A673 (cell line): ENCODE data around the gene AQR. TPM values are rescaled to one million over a fixed set of nuclear protein-coding genes. Genes with fewer than 3 reads are reported as not detected.

Experiments used
- BruUV-seq: library from RNA; stranded (reverse); fragments of 400-500 nt; replicated peaks from 2 replicates; lab custom pipeline; 2021; lab: Mats Ljungman, UMichigan
- CTCF ChIA-PET: fragments of 300-600 bp; sonication (Branson Sonifier 250); formaldehyde crosslinking; loops from one replicate; lab custom pipeline; 2022; ENCODE audit warnings: antibody characterized with exemption; lab: Charles Lee
- POLR2A ChIA-PET: fragments of 300-600 bp; sonication (Branson Sonifier 250); formaldehyde crosslinking; loops from one replicate; lab custom pipeline; 2022; ENCODE audit warnings: antibody characterized with exemption; ENCODE audit not compliant: low non-redundant PET; lab: Charles Lee
- DNase-seq: peaks from one replicate; pipeline ENCODE4 v3.0.0-alpha.2; 2015; ENCODE audit warnings: low spot score
- H3K27ac ChIP-seq: fragments of 200-600 bp; sonication (generic); 2 replicates; pipeline ENCODE4 v1.5.1; 2016; ENCODE audit warnings: mixed run types, low read depth, mild to moderate bottlenecking, mixed read lengths, antibody characterized with exemption, low read length; ENCODE audit not compliant: poor library complexity, severe bottlenecking
- H3K27me3 ChIP-seq: fragments of 200-600 bp; sonication (generic); replicated peaks from 2 replicates; pipeline ENCODE4 v1.6.1; 2017; ENCODE audit warnings: mixed run types, low read depth, mild to moderate bottlenecking, mixed read lengths, antibody characterized with exemption, low read length; ENCODE audit not compliant: insufficient read depth, poor library complexity
- H3K36me3 ChIP-seq: fragments of 200-600 bp; sonication (generic); 2 replicates; pipeline ENCODE4 v1.6.1; 2016; ENCODE audit warnings: mixed run types, mild to moderate bottlenecking, mixed read lengths, antibody characterized with exemption, low read length; ENCODE audit not compliant: insufficient read depth, poor library complexity, severe bottlenecking
- H3K4me1 ChIP-seq: fragments of 200-600 bp; sonication (generic); 2 replicates; pipeline ENCODE4 v1.6.1; 2017; ENCODE audit warnings: mixed run types, mild to moderate bottlenecking, mixed read lengths, antibody characterized with exemption, low read length; ENCODE audit not compliant: insufficient read depth, poor library complexity, severe bottlenecking
- H3K4me3 ChIP-seq: fragments of 200-600 bp; sonication (generic); 2 replicates; pipeline ENCODE4 v1.5.1; 2016; ENCODE audit warnings: low read depth, mixed run types, mild to moderate bottlenecking, mixed read lengths, low read length; ENCODE audit not compliant: poor library complexity, severe bottlenecking
- H3K9me3 ChIP-seq: fragments of 200-600 bp; sonication (generic); 2 replicates; pipeline ENCODE4 v1.6.1; 2016; ENCODE audit warnings: mixed run types, low read depth, mild to moderate bottlenecking, mixed read lengths, antibody characterized with exemption, low read length; ENCODE audit not compliant: poor library complexity, severe bottlenecking
- CTCF ChIP-seq: fragments of 300-800, 200-600 bp; sonication (generic); conservative IDR thresholded peaks from 2 replicates; pipeline ENCODE4 v1.5.1; 2017; ENCODE audit warnings: low read depth, mild to moderate bottlenecking, antibody characterized with exemption, low read length, moderate library complexity, mixed read lengths
- EZH2 ChIP-seq: fragments of 200-600 bp; sonication (generic); IDR thresholded peaks from 2 replicates; pipeline ENCODE4 v1.6.1; 2017; ENCODE audit warnings: borderline replicate concordance, low read depth, mild to moderate bottlenecking, mixed read lengths, antibody characterized with exemption, low read length; ENCODE audit not compliant: poor library complexity, severe bottlenecking
- intact Hi-C: fragments of 100-400 bp; cut with micrococcal nuclease; formaldehyde crosslinking; loops from one replicate; pipeline ENCODE4 v1.10.0; 2022; ENCODE audit not compliant: unreplicated experiment
- total RNA-seq: library from RNA; stranded (reverse); gene quantifications from 2 replicates; pipeline ENCODE4 v1.2.3, GENCODE V29; 2021

Gene AQR
- total RNA-seq, 1 experiment from 2014 or later: 34.2 TPM

- H3K9me3 ChIP-seq: no peaks in the 10 kb centered on the region
- H3K27ac ChIP-seq: no peak overlapping the region
- no TSS peak for BruUV-seq
- ChIA-PET CTCF (no interaction called here), POLR2A (no interaction called here)
- H3K4me3 ChIP-seq: no peak overlapping the region
- peaks cover 1% of the 10 kb centered on the region for H3K4me1 ChIP-seq
- TF ChIP-seq CTCF (no peak), EZH2 (no peak)
- H3K27me3 ChIP-seq: peaks cover 5% of the 10 kb centered on the region
- no peak for DNase-seq
- no peaks in the 10 kb centered on the region for H3K36me3 ChIP-seq
- intact Hi-C loops: no loop called here
Measured at GRCh38 chr15:34804776-34805175, 164.8 kb downstream of the AQR start.

GRCh38 chr15:34804113-34804512, 165.4 kb downstream of the AQR start:
- ChIA-PET POLR2A (no interaction called here), CTCF (no interaction called here)
- DNase-seq: no peak
- Histone ChIP-seq H3K4me3 (no peak overlapping the region), H3K36me3 (no peaks in the 10 kb centered on the region), H3K4me1 (peaks cover 4% of the 10 kb centered on the region), H3K9me3 (no peaks in the 10 kb centered on the region), H3K27me3 (peaks cover 5% of the 10 kb centered on the region), H3K27ac (no peak overlapping the region)
- intact Hi-C loops: no loop called here
- no peak for TF ChIP-seq EZH2
- no peak for TF ChIP-seq CTCF
- no TSS peak for BruUV-seq

- Histone ChIP-seq H3K27ac (no peak overlapping the region), H3K27me3 (peaks cover 9% of the 10 kb centered on the region), H3K4me3 (no peak overlapping the region), H3K9me3 (no peaks in the 10 kb centered on the region), H3K36me3 (no peaks in the 10 kb centered on the region), H3K4me1 (peaks cover 4% of the 10 kb centered on the region)
- BruUV-seq: no TSS peak
- intact Hi-C loops: no loop called here
- POLR2A ChIA-PET: no interaction called here
- TF ChIP-seq CTCF (no peak), EZH2 (no peak)
- CTCF ChIA-PET: no interaction called here
- no peak for DNase-seq
Measured at GRCh38 chr15:34802803-34803750, 166.5 kb downstream of the AQR start.
